Right lobe of liver (tissue), 6 donors: ENCODE data around the gene SRRM4. TPM values are rescaled to one million over a fixed set of nuclear protein-coding genes. Genes with fewer than 3 reads are reported as not detected.

Experiments used
- ATAC-seq, 4 donors: fragments of 200-7000 bp; cut with Tn5 transposase; one replicate each; pipeline ENCODE4 v1.9.1; 2020; ENCODE audit warnings: mild to moderate bottlenecking in 4 of 4, moderate library complexity in 4 of 4
- DNase-seq, 3 donors: peaks; one replicate each; pipeline ENCODE4 v3.0.0-alpha.2; 2020
- H3K27ac ChIP-seq, 3 donors: fragments of 200-600 bp; one replicate each; pipeline ENCODE4 v1.8.0; 2022
- H3K27me3 ChIP-seq, 2 donors: fragments of 200-600 bp; one replicate each; pipeline ENCODE4 v1.8.0; 2022
- H3K36me3 ChIP-seq, 4 donors: fragments of 200-600 bp; sonication (generic) in 1 of 4; one replicate each; pipeline versions ENCODE4 v1.5.1 to v1.8.0; 2017 to 2022; ENCODE audit warnings: control low read depth in 1 of 4
- H3K4me1 ChIP-seq, 4 donors: fragments of 200-600 bp; sonication (generic) in 1 of 4; one replicate each; pipeline versions ENCODE4 v1.5.1 to v1.8.0; 2017 to 2022; ENCODE audit warnings: control low read depth in 1 of 4
- H3K4me3 ChIP-seq, 3 donors: fragments of 200-600 bp; one replicate each; pipeline ENCODE4 v1.8.0; 2022
- H3K9me3 ChIP-seq, 4 donors: fragments of 200-600 bp; sonication (generic) in 1 of 4; one replicate each; pipeline versions ENCODE4 v1.5.1 to v1.8.0; 2017 to 2022; ENCODE audit warnings: control low read depth in 1 of 4
- CTCF ChIP-seq, 4 donors: fragments of 200-600 bp in 3 of 4; fragments of 450-650 bp in 1 of 4; IDR thresholded peaks; one replicate each; pipeline versions ENCODE4 v1.5.1 to v1.8.0; 2016 to 2022; ENCODE audit warnings: antibody characterized with exemption in 4 of 4, mild to moderate bottlenecking in 2 of 4
- POLR2A ChIP-seq: fragments of 450-650 bp; IDR thresholded peaks from one replicate; pipeline ENCODE4 v1.6.1; 2017; ENCODE audit warnings: antibody characterized with exemption, mild to moderate bottlenecking
- WGBS: methylation state at CpG from one replicate; pipeline ENCODE4 v1.1.6; 2018; ENCODE audit warnings: low coverage, low lambda C conversion rate; ENCODE audit not compliant: insufficient coverage; ENCODE audit errors: missing lambda C conversion rate; 5-methylcytosine and 5-hydroxymethylcytosine counted together
- intact Hi-C, 2 donors: fragments of 100-400 bp; cut with DNase I; formaldehyde crosslinking; loops; one replicate each; pipeline versions ENCODE4 v1.11.2 to v1.14.1; 2022
- total RNA-seq, 6 experiments: library from RNA; depleted of rRNA in 2 of 6; stranded (reverse); fragments of >200 nt in 2 of 6; fragmentation: NEBNext Ultra II Directional in 3 of 6; extraction: Animal tissue kit (Norgen Biotek cat#: 25700) in 3 of 6; gene quantifications; one replicate each; pipeline versions ENCODE4 v1.1.0 to v1.2.4, GENCODE V29; 2016 to 2023
- donor health status: DM: no; HTN: yes; CAD: no.
- donor health status: DM: no; HTN: no; CAD: no.
- donor health status: DM: no; HTN: no; CAD: no.
- donor health status: DM: no; HTN: yes; CAD: no.
- donor health status: DM: no; HTN: yes; CAD: no.

SRRM4 gene
- total RNA-seq, 6 experiments from 2014 or later: not detected

DNA sequence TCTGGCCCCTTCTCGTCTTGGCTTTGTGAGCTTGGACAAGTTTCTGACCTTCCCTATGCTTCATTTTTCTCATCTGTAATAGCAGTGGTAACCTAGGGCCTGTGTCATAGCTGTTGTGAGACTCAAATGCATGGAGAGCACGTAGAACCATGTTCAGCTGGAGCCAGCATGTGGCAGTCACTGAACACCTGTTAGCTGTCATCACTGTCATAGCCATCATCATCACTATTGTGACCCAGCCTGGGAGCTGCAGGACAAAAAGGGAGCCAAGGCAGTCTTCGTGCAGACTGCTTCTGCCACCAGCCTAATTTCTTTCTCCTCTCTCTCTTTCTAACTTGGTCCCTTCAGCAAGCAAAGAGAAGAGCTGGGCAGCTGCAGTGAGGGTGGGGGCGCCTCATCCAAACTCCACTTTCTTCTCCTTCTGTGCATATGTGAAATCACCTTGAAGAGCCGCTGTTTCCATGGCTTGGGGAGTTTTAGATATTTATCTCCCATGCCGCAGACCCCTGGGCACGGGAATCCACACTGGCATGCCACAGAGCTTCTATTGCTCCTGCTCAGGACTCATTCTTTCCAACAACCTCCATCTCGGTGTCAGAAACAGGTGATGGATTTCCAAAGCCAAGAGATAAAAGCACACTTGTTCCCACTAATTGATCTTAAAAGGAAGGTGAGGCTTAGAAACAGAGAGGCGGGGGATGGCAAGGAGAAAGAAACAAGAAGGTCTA is 87.0 kb downstream of the SRRM4 start:
- no peaks in the 10 kb centered on the region for H3K36me3 ChIP-seq
- H3K27me3 ChIP-seq: no peaks in the 10 kb centered on the region
- no peaks in the 10 kb centered on the region for H3K4me1 ChIP-seq
- no peak overlapping the region for H3K27ac ChIP-seq
- no peaks in the 10 kb centered on the region for H3K9me3 ChIP-seq
- DNase-seq: no peak
- TF ChIP-seq POLR2A: no peak
- no peak for TF ChIP-seq CTCF (IDR thresholded peaks at IDR 0.05)
- no peak overlapping the region for H3K4me3 ChIP-seq
- WGBS: 32% methylated on average over 9 of the region's 9 CpGs
- intact Hi-C loops: no loop called here
- ATAC-seq: no peak

- 20% methylated on average over 8 of the region's 8 CpGs for WGBS
- Histone ChIP-seq H3K27me3 (no peaks in the 10 kb centered on the region), H3K9me3 (no peaks in the 10 kb centered on the region), H3K4me3 (no peak overlapping the region), H3K36me3 (no peaks in the 10 kb centered on the region), H3K27ac (no peak overlapping the region), H3K4me1 (no peaks in the 10 kb centered on the region)
- ATAC-seq (no peak), DNase-seq (no peak)
- TF ChIP-seq CTCF (IDR thresholded peaks at IDR 0.05): no peak
- no peak for TF ChIP-seq POLR2A
- intact Hi-C loops: no loop called here
Observed at GRCh38 chr12:119069147-119069642, 87.9 kb downstream of the SRRM4 start.

GRCh38 chr12:119071176-119071575 is 89.8 kb downstream of the SRRM4 start:
- Histone ChIP-seq H3K4me3 (no peak overlapping the region), H3K27ac (no peak overlapping the region), H3K36me3 (no peaks in the 10 kb centered on the region), H3K9me3 (no peaks in the 10 kb centered on the region), H3K27me3 (no peaks in the 10 kb centered on the region), H3K4me1 (no peaks in the 10 kb centered on the region)
- 50% methylated on average over 5 of the region's 6 CpGs for WGBS
- TF ChIP-seq POLR2A (no peak), CTCF (IDR thresholded peaks at IDR 0.05) (no peak)
- DNase-seq (no peak), ATAC-seq (no peak)
- intact Hi-C loops: no loop called here

DNA sequence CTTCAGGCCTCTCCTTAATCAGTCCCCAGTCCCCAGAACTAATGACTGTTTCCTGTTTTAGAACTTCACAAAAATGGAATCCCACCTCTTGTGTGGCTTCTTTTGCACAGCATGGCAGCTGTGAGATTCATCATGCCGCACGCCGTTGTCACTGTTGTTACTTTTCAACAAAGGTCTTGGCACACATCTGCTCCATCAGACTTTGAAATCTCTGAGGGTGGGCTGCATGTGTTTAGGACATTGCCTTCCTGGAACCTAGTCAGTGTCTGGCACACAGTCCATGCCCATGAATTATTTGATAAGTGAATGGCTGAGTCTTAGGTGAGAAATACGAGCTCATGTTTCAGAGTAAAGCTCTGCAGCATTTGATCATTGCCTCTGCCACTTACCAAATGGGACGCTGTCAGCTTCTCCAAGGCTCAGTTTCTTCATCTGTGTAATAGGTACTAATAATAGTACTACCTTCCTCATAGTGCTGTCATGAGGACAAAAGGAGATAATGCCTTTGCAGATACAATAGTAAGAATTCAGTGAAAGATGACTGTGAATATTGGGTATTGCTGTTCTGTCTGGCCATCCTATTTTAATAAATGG is 90.4 kb downstream of the SRRM4 start:
- Histone ChIP-seq H3K4me1 (no peaks in the 10 kb centered on the region), H3K36me3 (no peaks in the 10 kb centered on the region), H3K4me3 (no peak overlapping the region), H3K27ac (no peak overlapping the region), H3K27me3 (no peaks in the 10 kb centered on the region), H3K9me3 (no peaks in the 10 kb centered on the region)
- DNase-seq (no peak), ATAC-seq (no peak)
- WGBS: 73% methylated on average over 5 of the region's 5 CpGs
- intact Hi-C loops: no loop called here
- TF ChIP-seq POLR2A (no peak), CTCF (IDR thresholded peaks at IDR 0.05) (no peak)
